Heart right ventricle (tissue), 16 donors: ENCODE data around the gene RTP2. TPM values are rescaled to one million over a fixed set of nuclear protein-coding genes. Genes with fewer than 3 reads are reported as not detected.

ENCODE experiments used
- ATAC-seq, 8 donors: fragments of 200-7000 bp; cut with Tn5 transposase; one replicate each; pipeline ENCODE4 v1.9.1; 2020; ENCODE audit warnings: mild to moderate bottlenecking in 8 of 8, moderate library complexity in 8 of 8, moderate number of reproducible peaks in 1 of 8
- DNase-seq, 2 donors: peaks; one replicate each; pipeline ENCODE4 v3.0.0-alpha.2; 2020
- H3K27ac ChIP-seq, 10 donors: fragments of 200-600 bp; sonication (generic) in 2 of 10; one replicate each; pipeline versions ENCODE4 v1.5.0 to v1.8.0; 2020 to 2022; ENCODE audit warnings: mild to moderate bottlenecking in 3 of 10
- H3K27me3 ChIP-seq, 7 donors: fragments of 200-600 bp; one replicate each; pipeline ENCODE4 v1.8.0; 2021 to 2022; ENCODE audit warnings: mild to moderate bottlenecking in 2 of 7
- H3K36me3 ChIP-seq, 9 donors: fragments of 200-600 bp; sonication (generic) in 1 of 9; one replicate each; pipeline versions ENCODE4 v1.5.0 to v1.8.0; 2020 to 2022; ENCODE audit warnings: mild to moderate bottlenecking in 2 of 9
- H3K4me1 ChIP-seq, 9 donors: fragments of 200-600 bp; sonication (generic) in 1 of 9; one replicate each; pipeline versions ENCODE4 v1.5.0 to v1.8.0; 2020 to 2022; ENCODE audit warnings: mild to moderate bottlenecking in 4 of 9
- H3K4me3 ChIP-seq, 10 donors: fragments of 200-600 bp; sonication (generic) in 2 of 10; one replicate each; pipeline versions ENCODE4 v1.5.0 to v1.8.0; 2020 to 2022; ENCODE audit warnings: mild to moderate bottlenecking in 7 of 10, moderate library complexity in 2 of 10
- H3K9me3 ChIP-seq, 11 donors: fragments of 200-600 bp in 10 of 11; sonication (generic) in 2 of 11; one replicate each; pipeline versions ENCODE4 v1.5.0 to v1.8.0; 2013 to 2022; ENCODE audit warnings: mild to moderate bottlenecking in 2 of 11, control low read depth in 1 of 11, moderate library complexity in 1 of 11
- WGBS, 2 donors: extraction: QIAGEN DNeasy Blood & Tissue Kit; methylation state at CpG; one replicate each; pipeline ENCODE4 v1.1.7; 2013; ENCODE audit warnings: inconsistent platforms in 1 of 2; 5-methylcytosine and 5-hydroxymethylcytosine counted together
- intact Hi-C, 10 donors: fragments of 100-400 bp; cut with DNase I; formaldehyde crosslinking; loops; one replicate each; pipeline versions ENCODE4 v1.11.1 to v1.14.2; 2022
- polyA plus RNA-seq, 2 donors: library from polyadenylated mRNA; stranded (reverse); fragments of 200-250 nt; gene quantifications; one replicate each; pipeline ENCODE4 v1.2.3, GENCODE V29; 2013
- total RNA-seq, 10 donors: library from RNA; stranded (reverse); fragmentation: NEBNext Ultra II Directional in 3 of 10; extraction: Animal tissue kit (Norgen Biotek cat#: 25700) in 3 of 10; gene quantifications; one replicate each; pipeline versions ENCODE4 v1.2.1 to v1.2.4, GENCODE V29; 2021 to 2023
- TF ChIP-seq, protein P1 (sequence below), 9 donors: fragments of 200-600 bp; sonication (generic) in 2 of 9; IDR thresholded peaks; one replicate each; pipeline versions ENCODE4 v1.5.0 to v1.8.0; 2021 to 2022; ENCODE audit warnings: antibody characterized with exemption in 9 of 9, mild to moderate bottlenecking in 5 of 9, moderate library complexity in 1 of 9
- donor health status: Arrhythmogenic right ventricular cardiomyopathy.
- donor health status: ischemic (EF 13 %, LVEDD 7.1; RV severe dilation, severe dysfunction).
- donor health status: healthy with polysubstance abuse.
- donor health status: DM: no; HTN: yes; CAD: no.
- donor health status: DM: no; HTN: no; CAD: no.
- donor health status: ischemic (EF 25% LVEDD 6.9; RV normal size, moderate dysfunction).
- donor health status: ischemic (EF 25% LVEDD 5.7; RV mildly dilated, moderate dysfunction).
- donor health status: healthy.
- donor health status: DM: yes; HTN: yes; CAD: no.
- donor health status: Ischemic cardiomyopathy.
- donor health status: ischemic (EF 35%, LVEDD 5.7; RV mildly dilated, moderate dysfunction).
- donor health status: nonischemic (EF 11% LVEDD 7.7; RV severe dilation, severe dysfunction).
- donor health status: DM: yes; HTN: yes; CAD: no.
- donor health status: PGD.
- donor health status: ischemic (EF 29% LVEDD 5.4; RV normal size, mild dysfunction).
- donor health status: nonischemic (EF 23%, LVEDD 6.1; RV moderate dilation, normal function).

The RTP2 gene
- total and polyA plus RNA-seq, 12 donors = not detected

DNA sequence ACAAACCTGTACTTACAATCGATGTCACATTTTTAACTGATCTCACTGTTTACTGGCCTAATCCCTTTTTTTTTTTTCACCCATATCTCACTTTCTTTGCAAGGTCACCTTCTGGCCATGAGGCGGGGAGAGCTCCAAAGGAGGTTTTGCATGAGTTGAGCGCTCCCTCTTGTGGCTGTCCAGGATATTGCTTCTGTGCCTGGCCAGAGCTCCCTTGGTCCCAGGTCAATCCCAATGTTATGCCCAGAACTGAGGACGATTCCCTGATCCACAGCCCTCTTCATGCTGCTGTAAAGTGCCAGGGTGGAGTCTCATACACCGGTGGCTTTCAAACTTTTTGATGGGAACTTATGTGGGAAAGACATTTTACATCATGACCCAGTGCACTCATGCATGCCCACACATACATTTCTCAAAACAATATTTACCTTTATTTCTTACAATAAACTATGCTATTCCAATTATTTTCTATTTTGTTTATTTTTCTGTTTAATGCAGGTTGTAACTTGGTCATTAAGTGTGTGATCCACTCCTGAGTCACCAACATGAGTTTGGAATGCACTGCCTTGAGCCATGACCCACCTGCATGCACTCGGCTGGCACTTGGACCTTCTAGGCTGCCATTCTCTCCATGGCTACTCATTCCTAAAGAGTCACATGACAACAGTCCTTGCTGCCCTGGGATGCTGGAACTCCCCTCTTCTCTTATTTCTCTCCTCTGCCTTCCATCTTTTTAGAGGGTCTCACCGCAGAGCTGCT lies 22.5 kb downstream of the RTP2 start:
- WGBS, 2 donors = 29 to 31% methylated on average over 7 of the region's 7 CpGs
- Histone ChIP-seq H3K36me3 (no peaks in the 10 kb centered on the region), H3K9me3 (peaks cover 0 to 4% (median 0%) of the 10 kb centered on the region in 11 donors), H3K4me1 (peaks cover 0 to 12% (median 6%) of the 10 kb centered on the region in 9 donors), H3K27me3 (peaks cover 0 to 20% (median 3%) of the 10 kb centered on the region in 7 donors), H3K27ac (no peak overlapping the region), H3K4me3 (no peak overlapping the region)
- TF ChIP-seq, protein P1, sequence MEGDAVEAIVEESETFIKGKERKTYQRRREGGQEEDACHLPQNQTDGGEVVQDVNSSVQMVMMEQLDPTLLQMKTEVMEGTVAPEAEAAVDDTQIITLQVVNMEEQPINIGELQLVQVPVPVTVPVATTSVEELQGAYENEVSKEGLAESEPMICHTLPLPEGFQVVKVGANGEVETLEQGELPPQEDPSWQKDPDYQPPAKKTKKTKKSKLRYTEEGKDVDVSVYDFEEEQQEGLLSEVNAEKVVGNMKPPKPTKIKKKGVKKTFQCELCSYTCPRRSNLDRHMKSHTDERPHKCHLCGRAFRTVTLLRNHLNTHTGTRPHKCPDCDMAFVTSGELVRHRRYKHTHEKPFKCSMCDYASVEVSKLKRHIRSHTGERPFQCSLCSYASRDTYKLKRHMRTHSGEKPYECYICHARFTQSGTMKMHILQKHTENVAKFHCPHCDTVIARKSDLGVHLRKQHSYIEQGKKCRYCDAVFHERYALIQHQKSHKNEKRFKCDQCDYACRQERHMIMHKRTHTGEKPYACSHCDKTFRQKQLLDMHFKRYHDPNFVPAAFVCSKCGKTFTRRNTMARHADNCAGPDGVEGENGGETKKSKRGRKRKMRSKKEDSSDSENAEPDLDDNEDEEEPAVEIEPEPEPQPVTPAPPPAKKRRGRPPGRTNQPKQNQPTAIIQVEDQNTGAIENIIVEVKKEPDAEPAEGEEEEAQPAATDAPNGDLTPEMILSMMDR (IDR thresholded peaks at IDR 0.05) = peak; percentile 81 to 94 (median 92)
- peak; percentile 73 to 78 for DNase-seq
- peak; percentile 86 to 95 (median 92) for ATAC-seq
- intact Hi-C loops = loop anchor here (1.0 to 10.0 kb wide), 10 partner anchors 35 to 463 kb away; no protein-coding TSS in a partner anchor

DNA sequence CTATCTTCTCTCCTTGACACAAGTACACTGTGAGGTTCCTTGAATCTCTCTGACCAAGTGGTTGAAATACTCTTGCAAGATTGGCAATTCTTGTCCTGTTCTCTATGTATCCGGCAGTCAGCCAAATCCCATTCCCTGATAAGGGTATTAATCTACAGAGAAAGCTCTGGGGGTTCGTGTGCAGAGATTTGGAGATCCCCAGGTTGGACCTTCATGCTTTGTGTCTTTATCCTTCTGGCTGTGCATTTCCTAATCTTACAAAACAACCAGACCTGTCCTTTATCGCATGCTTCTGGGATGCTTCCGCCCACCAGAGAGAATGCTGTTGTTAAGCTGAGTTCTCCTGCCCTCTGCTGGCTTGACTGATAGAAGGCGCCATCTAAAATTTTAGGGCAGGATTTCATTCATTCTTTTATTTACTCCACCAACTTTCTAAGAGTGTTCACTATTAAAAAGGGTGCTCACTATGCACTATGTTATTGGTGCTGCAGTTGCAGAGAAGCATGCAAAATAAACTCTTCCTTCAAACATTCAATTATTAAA lies 23.6 kb downstream of the RTP2 start:
- Histone ChIP-seq H3K27ac (no peak overlapping the region), H3K9me3 (no peaks in the 10 kb centered on the region), H3K4me3 (no peak overlapping the region), H3K4me1 (peaks cover 0 to 12% (median 6%) of the 10 kb centered on the region in 9 donors), H3K27me3 (peaks cover 0 to 30% (median 13%) of the 10 kb centered on the region in 7 donors), H3K36me3 (no peaks in the 10 kb centered on the region)
- WGBS, 2 donors = 11 to 16% methylated on average over 5 of the region's 5 CpGs
- DNase-seq (peak in 1 of 2 donors; percentile 49), ATAC-seq (peak in 7 of 8 donors; percentile 61 to 91 (median 80))
- TF ChIP-seq, protein P1 (IDR thresholded peaks at IDR 0.05) = peak; percentile 32 to 76 (median 65)
- intact Hi-C loops = loop anchor here (1.0 to 5.0 kb wide), 8 partner anchors 36 to 462 kb away; no protein-coding TSS in a partner anchor

DNA sequence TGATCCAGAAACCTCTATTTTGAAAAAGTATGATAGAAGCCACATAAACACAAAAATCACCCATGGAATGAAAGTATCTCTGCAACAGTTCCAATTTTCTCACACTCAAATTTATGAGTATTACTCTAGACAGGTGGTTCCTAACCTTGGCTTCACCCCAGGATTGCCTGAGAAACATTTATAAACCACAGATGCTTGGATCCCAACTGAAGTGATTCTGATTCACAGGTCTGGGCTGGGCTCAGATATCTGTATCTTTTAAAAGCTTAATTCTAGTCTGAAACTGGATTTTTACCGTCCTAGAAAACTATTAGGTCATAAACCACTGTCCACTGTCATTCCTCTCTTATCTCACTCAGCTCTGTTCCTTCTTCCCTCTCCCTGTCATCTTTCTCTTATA lies 24.8 kb downstream of the RTP2 start:
- H3K4me3 ChIP-seq = no peak overlapping the region
- no peaks in the 10 kb centered on the region for H3K9me3 ChIP-seq
- TF ChIP-seq, protein P1 (IDR thresholded peaks at IDR 0.05) = no peak
- peaks cover 0 to 41% (median 25%) of the 10 kb centered on the region in 7 donors for H3K27me3 ChIP-seq
- H3K27ac ChIP-seq = no peak overlapping the region
- H3K36me3 ChIP-seq = no peaks in the 10 kb centered on the region
- H3K4me1 ChIP-seq = peaks cover 0 to 12% (median 6%) of the 10 kb centered on the region in 9 donors
- no peak for DNase-seq
- ATAC-seq = no peak
- 40 to 42% methylated on average over 1 of the region's 1 CpG for WGBS, 2 donors
- intact Hi-C loops = loop anchor here in 9 of 10 donors (2.0 to 5.0 kb wide), 7 partner anchors 37 to 461 kb away; no protein-coding TSS in a partner anchor

DNA sequence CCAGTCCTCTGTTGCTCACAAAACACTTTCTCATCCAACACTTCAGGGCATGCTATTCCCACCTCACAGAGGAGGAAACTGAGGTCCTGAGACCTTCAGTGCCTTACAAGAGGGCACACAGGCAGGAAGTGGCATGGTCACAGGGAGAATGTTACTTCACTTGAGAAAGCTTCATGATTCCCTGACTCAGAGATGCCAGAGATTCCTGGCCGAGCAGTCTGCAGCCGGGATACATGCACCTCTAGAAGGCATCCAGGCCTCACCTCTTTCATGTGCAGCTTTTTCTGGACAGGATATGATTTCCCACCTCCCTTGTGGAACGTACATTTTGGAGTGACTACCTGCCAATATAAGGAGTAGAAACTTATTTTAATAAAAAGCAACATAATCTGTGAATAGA lies 29.3 kb downstream of the RTP2 start:
- WGBS, 2 donors = 31 to 42% methylated on average over 3 of the region's 3 CpGs
- peaks cover 0 to 7% (median 0%) of the 10 kb centered on the region in 9 donors for H3K4me1 ChIP-seq
- H3K36me3 ChIP-seq = no peaks in the 10 kb centered on the region
- TF ChIP-seq, protein P1 (IDR thresholded peaks at IDR 0.05) = no peak
- DNase-seq (no peak), ATAC-seq (no peak)
- peaks cover 0 to 82% (median 57%) of the 10 kb centered on the region in 7 donors for H3K27me3 ChIP-seq
- no peak overlapping the region for H3K4me3 ChIP-seq
- no peak overlapping the region for H3K27ac ChIP-seq
- no peaks in the 10 kb centered on the region for H3K9me3 ChIP-seq
- intact Hi-C loops = no loop called here
